ENCODE measurements around the gene IGLL5.
"Not testable (repeated sequence)": the region's sequence is repeated elsewhere in the genome, so short reads cannot be mapped to it uniquely, and the experiment has no call there.

Gene IGLL5

GRCh38 chr22:22902247-22903001, 14.8 kb downstream of the IGLL5 start:
- no peak for DNase-seq

- no peak for DNase-seq
These were observed 15.8 kb downstream of the IGLL5 start for GRCh38 chr22:22903355-22903777.

DNA sequence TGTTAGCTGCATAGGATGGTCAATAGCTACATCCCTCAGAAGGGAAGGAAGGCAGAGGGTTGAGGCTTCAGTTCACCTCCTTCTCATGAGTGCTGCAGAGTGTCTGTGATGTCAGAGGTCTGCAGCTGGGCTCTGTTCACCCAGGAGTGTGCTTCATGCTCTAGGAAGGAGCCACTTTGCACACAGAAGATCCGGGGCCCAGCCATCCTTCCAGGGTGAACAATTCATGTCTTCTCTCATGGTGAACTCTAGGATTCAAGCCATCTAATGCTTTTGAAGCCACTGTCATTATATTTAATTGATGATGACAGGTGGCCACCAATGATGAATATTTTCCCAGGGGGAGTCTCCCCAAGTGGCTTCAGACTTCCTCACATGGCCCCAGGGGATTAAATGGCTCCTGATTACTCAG, 16.2 kb downstream of the IGLL5 start:
- not testable (repeated sequence) for DNase-seq

- not testable (repeated sequence) for DNase-seq
These were observed 17.1 kb downstream of the IGLL5 start for GRCh38 chr22:22904736-22905135.

DNA sequence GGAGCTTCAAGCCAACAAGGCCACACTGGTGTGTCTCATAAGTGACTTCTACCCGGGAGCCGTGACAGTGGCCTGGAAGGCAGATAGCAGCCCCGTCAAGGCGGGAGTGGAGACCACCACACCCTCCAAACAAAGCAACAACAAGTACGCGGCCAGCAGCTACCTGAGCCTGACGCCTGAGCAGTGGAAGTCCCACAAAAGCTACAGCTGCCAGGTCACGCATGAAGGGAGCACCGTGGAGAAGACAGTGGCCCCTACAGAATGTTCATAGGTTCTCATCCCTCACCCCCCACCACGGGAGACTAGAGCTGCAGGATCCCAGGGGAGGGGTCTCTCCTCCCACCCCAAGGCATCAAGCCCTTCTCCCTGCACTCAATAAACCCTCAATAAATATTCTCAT, 18.8 kb downstream of the IGLL5 start:
- not testable (repeated sequence) for DNase-seq

GRCh38 chr22:22906907-22907550, 19.4 kb downstream of the IGLL5 start:
- DNase-seq, result no peak

DNA sequence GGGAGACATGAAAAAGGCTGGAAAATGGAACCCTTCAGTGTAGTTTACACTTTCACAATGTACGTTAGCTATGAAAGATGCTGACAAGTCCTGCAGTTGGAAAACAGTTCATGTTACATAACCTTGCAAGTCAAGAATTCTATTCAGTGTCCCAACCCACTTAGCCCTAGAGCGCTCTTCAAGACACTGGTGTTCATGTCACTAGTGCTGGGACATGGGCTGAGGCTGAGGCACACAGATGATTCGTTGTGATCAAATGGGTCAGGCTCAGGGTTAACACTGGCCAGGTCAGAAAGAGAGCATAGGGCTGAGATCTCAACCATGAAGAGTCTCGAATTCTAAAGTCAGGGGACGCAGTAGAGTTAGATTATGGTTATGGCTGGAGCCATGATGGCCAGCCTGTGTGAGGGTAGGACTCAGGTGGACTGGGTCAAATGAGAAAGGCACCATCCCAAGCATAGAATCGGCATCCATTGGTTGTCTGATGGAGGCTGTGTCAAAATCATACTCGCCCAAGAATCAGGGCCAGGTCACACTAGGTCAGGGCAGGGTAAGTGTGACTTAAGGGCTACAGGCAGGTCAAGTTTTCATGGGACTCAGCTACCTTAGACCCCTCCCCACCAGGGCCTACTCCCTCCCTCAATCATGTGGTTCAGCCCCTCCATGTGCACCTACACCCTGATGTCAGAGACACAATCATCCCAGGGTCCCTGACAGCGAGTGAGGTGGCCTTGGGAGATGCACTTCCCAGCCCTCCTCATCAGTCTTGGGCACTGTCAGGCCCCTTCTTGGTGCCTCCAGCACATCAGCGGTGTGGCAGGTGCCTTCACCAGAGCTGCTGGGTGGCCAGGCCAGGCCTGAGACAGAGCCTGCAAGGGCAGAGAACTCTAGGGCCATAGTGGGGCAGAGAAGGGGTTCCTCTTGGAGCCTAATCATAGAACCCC, 20.2 kb downstream of the IGLL5 start:
- no peak for DNase-seq

- no peak for DNase-seq
These were observed 20.9 kb downstream of the IGLL5 start for GRCh38 chr22:22908495-22908861.

GRCh38 chr22:22908941-22909604, 21.5 kb downstream of the IGLL5 start:
- no peak for DNase-seq

DNA sequence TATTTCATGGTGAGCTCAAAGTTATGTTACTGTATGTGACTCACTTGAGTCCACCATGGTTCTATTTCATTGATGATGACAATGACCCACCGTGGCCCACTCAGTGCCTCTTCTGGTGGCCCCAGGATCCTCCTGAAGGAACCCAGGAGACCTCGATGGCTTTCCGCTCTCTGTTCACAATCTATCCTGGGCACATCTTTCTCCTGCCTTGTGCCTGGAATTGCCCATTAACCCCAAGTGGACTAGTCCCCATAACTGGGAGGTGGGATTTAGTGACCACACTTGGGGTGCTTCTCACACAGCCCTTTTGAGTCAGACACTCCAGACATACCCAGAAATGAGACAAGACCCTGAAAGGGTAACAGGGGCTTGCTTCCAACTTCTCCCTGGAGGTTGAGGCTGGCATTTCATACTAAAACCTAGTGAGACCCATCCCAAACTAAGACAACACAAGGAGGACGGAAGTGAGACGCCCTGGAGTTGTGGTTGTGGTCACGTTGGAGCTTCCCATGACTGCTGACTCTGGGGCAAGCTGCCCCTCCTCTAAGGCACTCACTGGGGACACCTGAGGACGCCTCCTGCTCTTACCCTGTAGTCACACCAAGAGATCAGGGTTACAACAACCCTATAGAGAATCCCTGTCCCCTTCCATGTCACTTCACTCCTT, 22.1 kb downstream of the IGLL5 start:
- no peak for DNase-seq

DNA sequence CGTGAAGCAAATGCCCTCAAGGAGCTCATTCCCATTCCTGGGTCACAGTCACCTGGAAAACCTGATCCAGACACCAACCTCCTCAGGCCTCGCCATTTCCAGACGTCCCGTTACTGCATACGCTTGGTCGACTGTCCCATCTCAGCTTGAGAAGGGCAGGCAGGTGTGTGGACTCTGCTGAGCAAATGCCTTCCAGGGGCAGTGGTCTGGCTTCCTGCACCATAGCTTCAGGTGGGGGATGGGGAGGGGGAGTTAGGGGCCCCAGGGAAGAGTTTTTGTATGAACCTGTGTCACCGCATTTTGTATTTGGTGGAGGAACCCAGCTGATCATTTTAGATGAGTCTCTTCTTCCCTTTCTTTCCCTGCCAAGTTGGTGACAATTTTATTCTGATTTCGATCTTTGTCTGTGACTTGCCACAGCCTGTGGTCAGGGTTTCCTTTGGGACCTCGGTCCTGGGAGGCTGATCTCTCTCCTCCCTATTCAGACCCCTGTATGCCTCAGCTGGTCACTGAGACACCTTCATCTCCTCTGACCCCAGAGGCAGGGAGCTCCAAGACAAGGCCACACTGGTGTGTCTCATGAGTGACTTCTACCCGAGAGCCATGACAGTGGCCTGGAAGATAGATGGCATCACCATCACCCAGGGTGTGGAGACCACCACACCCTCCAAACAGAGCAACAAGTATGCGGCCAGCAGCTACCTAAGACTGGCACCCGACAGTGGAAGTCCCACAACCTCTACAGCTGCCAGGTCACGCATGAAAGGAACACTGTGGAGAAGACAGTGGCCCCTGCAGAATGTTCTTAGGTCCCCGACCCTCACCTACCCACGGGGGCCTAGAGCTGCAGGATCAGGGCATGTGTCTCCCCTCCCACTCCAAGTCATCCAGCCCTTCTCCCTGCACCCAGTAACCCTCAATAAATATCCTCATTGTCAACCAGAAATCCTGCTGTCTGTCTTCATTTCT, 22.9 kb downstream of the IGLL5 start:
- DNase-seq, result no peak

DNA sequence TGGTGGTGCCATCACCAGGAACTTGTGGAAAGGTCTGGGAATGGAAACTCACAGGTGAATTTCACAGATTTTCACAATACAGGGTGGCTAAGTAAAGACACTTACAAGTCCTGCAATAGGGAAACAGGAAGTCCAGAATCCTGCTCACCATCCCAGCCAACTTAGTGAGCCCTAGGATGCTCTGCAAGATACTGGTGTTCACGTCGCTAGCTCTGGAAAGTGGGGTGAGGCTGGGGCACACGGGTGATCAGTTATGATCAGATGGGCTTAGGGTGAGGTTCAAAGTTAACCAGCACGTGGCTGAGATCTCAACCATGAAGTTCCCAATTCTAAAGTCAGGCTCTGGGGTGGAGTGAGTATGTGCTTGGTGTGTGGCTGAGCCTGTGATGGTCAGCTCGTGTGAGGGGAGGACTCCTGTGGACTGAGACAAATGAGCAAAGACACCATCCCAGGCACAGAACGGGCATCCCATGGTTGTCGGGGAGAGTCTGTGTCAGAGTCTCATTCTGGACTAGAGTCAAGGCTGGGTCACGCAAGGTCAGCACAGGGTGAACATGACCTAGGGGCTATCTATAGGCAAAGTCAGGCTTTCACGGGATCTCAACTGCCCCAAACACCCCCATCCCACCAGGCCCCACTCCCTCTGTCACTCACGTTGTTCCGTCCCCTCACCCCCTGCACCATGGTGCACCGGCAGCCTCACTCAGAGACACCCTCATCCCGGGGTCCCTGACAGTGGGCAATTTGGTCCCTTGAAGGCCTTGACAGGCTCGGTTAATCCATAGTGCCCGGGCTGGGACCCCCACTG, 23.9 kb downstream of the IGLL5 start:
- no peak for DNase-seq

DNA sequence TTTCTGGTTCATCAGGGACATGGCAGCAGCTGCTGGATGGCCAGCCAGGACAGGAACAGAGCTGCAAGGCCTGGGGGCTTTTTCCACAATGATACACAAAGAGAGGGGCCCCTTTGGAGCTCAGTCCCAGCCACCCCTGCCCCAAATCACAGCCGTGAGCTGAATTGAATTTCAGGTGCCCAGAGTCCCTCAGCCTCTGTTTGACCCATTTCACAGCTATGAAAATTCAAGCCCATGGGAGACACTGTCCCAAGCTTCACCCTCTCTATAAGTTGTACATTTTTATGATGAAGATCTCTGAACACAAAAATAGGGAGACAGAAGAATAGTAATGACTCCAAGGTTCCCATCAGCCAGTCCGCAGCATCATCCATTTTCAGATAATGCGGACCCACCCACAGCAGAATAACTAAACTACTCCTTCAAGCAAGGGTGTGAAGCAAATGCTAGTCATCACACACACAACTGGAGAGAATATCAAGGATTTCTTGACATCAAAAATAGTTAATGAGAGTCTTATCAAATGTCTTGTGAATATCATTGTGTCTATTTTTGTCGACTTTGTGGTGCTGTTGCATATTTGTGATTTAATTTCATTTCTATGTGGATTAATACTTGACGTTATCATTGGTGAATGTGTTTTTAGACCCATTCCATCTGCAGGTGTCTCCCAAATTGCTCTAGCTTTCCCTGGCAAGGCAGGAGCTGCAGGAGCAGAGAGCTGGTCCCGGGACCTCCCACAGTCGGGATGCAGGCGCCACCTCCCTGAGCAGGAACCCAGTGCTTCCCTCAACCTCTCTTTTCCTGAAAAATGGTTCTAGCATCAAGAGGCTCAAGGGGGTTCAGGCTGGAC, 24.7 kb downstream of the IGLL5 start:
- no peak for DNase-seq

DNA sequence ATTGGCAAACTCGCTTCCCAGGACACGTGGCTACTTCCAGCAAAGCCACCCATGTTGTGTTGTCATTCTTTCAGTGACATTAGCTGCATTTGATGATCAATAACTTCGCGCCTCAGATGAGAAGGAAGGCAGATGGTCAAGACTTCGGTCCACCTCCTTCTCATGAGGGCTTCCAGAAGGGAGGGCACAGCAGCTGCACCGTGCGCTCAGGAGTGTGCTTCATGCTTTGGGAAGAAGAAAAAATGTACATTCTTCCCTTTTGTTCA, 25.3 kb downstream of the IGLL5 start:
- no peak for DNase-seq

GRCh38 chr22:22913989-22914388, 26.4 kb downstream of the IGLL5 start:
- no peak for DNase-seq

GRCh38 chr22:22914726-22915669, 27.4 kb downstream of the IGLL5 start:
- DNase-seq, result no peak

DNA sequence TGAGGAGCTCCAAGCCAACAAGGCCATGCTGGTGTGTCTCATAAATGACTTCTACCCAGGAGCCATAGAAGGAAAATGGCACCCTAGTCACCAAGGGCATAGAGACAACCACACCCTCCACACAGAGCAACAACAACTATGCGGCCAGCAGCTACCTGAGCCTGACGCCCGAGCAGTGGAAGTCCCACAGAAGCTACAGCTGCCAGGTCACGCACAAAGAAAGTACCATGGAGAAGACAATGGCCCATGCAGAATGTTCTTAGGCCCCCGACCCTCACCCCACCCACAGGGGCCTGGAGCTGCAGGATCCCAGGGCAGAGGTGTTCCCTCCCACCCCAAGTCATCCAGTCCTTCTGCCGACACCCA, 28.0 kb downstream of the IGLL5 start:
- no peak for DNase-seq

GRCh38 chr22:22916215-22916951, 28.8 kb downstream of the IGLL5 start:
- DNase-seq, result no peak

All from activated CD8-positive, alpha-beta memory T cell treated with anti-CD3 and anti-CD28 coated beads for 24 hours (primary cell).